ENCODE data around the gene AKR1D1. TPM values are rescaled to one million over a fixed set of nuclear protein-coding genes. Genes with fewer than 3 reads are reported as not detected.

Gene AKR1D1
- total RNA-seq, 1 experiment from 2014 or later = 2.3 TPM

- POLR2A ChIA-PET = interaction anchor here (1.0 kb wide), 1 partner anchor 35 kb away, joined by 3 read pairs; no protein-coding TSS in a partner anchor
- Mint-ChIP-seq H3K9me3 (ENCODE audit: unreplicated experiment) (peaks cover 44% of the 10 kb centered on the region), H3K4me3 (ENCODE audit: unreplicated experiment) (no peak overlapping the region), H3K27me3 (ENCODE audit: insufficient read depth, unreplicated experiment) (no peaks in the 10 kb centered on the region), H3K36me3 (ENCODE audit: insufficient read depth, unreplicated experiment) (no peaks in the 10 kb centered on the region), H3K27ac (ENCODE audit: unreplicated experiment) (peak overlapping the region; percentile 72), H3K4me1 (ENCODE audit: low read depth, unreplicated experiment) (peaks cover 41% of the 10 kb centered on the region)
- no peak overlapping the region for H3K4me3 ChIP-seq (ENCODE audit: low read depth, low read length)
- peaks cover 41% of the 10 kb centered on the region for H3K4me1 ChIP-seq
- TF ChIP-seq CTCF (IDR thresholded peaks at IDR 0.05; ENCODE audit: insufficient read depth in 1 of 2, low read depth in 1 of 2, low read length in 1 of 2, severe bottlenecking in 1 of 2, unreplicated experiment in 1 of 2) = no peak
- peak in 1 of 2 experiments; percentile 42 for DNase-seq
- H3K36me3 ChIP-seq (ENCODE audit: control insufficient read depth, insufficient read depth, low read length) = no peaks in the 10 kb centered on the region; the same call in 1 of the 2 replicates
- BruUV-seq (replicated peaks) = no TSS peak
- CTCF ChIA-PET = interaction anchor here (0.7 kb wide), 1 partner anchor 12 kb away, joined by 4 read pairs; no protein-coding TSS in a partner anchor
- no peaks in the 10 kb centered on the region for H3K27me3 ChIP-seq (replicated peaks; ENCODE audit: control insufficient read depth, insufficient read depth, low read length)
- H3K9me3 ChIP-seq = peaks cover 17% of the 10 kb centered on the region
- intact Hi-C loops (cut with micrococcal nuclease; ENCODE audit: unreplicated experiment) = loop anchor here (1.0 kb wide), 1 partner anchor 139 kb away; no protein-coding TSS in a partner anchor
Observed at GRCh38 chr7:138029941-138030340, 46.3 kb upstream of the AKR1D1 start.

DNA sequence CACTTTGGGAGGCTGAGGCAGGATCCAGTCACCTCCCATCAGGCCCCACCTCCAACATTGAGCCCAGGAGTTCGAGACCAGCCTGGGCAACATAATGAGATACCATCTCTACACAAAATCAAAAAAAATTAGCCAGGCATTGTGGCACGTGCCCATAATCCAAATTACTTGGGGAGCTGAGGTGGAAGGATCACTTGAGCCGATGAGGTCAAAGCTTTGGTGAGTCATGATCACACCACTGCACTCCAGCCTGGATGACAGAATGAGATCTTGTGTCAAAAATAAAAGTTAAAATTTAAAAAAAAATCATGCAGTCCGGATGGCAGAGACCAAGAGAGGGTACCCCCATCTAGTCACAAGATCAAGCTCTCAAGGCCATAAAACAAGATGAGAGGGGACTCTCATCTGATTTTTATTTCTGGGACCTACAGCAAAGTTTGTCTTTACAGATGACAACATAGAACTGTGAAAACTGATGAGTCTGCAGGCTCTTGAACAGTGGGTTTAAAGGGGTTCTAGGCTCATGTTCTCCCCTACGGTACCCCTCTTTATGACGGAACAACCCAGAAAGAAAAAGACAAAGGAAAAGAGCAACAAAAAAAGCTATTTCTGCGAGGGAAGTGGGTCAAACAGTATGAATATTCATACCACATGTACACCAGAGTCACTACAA, 45.4 kb upstream of the AKR1D1 start:
- no peak for DNase-seq
- peaks cover 32% of the 10 kb centered on the region for H3K4me1 ChIP-seq
- H3K4me1 Mint-ChIP-seq (ENCODE audit: low read depth, unreplicated experiment) = peaks cover 35% of the 10 kb centered on the region
- H3K27ac Mint-ChIP-seq (ENCODE audit: unreplicated experiment) = peak overlapping the region; percentile 72
- no peak overlapping the region for H3K4me3 Mint-ChIP-seq (ENCODE audit: unreplicated experiment)
- no peak overlapping the region for H3K4me3 ChIP-seq (ENCODE audit: low read depth, low read length)
- intact Hi-C loops (cut with micrococcal nuclease; ENCODE audit: unreplicated experiment) = loop anchor here (1.0 kb wide), 1 partner anchor 138 kb away; no protein-coding TSS in a partner anchor
- ChIA-PET POLR2A (no interaction called here), CTCF (no interaction called here)
- peaks cover 44% of the 10 kb centered on the region for H3K9me3 Mint-ChIP-seq (ENCODE audit: unreplicated experiment)
- TF ChIP-seq CTCF (IDR thresholded peaks at IDR 0.05; ENCODE audit: insufficient read depth in 1 of 2, low read depth in 1 of 2, low read length in 1 of 2, severe bottlenecking in 1 of 2, unreplicated experiment in 1 of 2) = no peak
- peaks cover 24% of the 10 kb centered on the region for H3K9me3 ChIP-seq
- H3K27me3 Mint-ChIP-seq (ENCODE audit: insufficient read depth, unreplicated experiment) = no peaks in the 10 kb centered on the region
- H3K27me3 ChIP-seq (replicated peaks; ENCODE audit: control insufficient read depth, insufficient read depth, low read length) = no peaks in the 10 kb centered on the region
- no peaks in the 10 kb centered on the region for H3K36me3 Mint-ChIP-seq (ENCODE audit: insufficient read depth, unreplicated experiment)
- H3K36me3 ChIP-seq (ENCODE audit: control insufficient read depth, insufficient read depth, low read length) = no peaks in the 10 kb centered on the region; the same call in 1 of the 2 replicates
- BruUV-seq (replicated peaks) = no TSS peak

GRCh38 chr7:138032186-138032585, 44.1 kb upstream of the AKR1D1 start:
- H3K36me3 Mint-ChIP-seq (ENCODE audit: insufficient read depth, unreplicated experiment) = no peaks in the 10 kb centered on the region
- BruUV-seq (replicated peaks) = no TSS peak
- DNase-seq = no peak
- no peaks in the 10 kb centered on the region for H3K27me3 Mint-ChIP-seq (ENCODE audit: insufficient read depth, unreplicated experiment)
- peaks cover 41% of the 10 kb centered on the region for H3K9me3 Mint-ChIP-seq (ENCODE audit: unreplicated experiment)
- ChIA-PET CTCF (no interaction called here), POLR2A (no interaction called here)
- no peak overlapping the region for H3K4me3 Mint-ChIP-seq (ENCODE audit: unreplicated experiment)
- H3K4me1 ChIP-seq = peaks cover 19% of the 10 kb centered on the region
- H3K27me3 ChIP-seq (replicated peaks; ENCODE audit: control insufficient read depth, insufficient read depth, low read length) = no peaks in the 10 kb centered on the region
- no peak for TF ChIP-seq CTCF (IDR thresholded peaks at IDR 0.05; ENCODE audit: insufficient read depth in 1 of 2, low read depth in 1 of 2, low read length in 1 of 2, severe bottlenecking in 1 of 2, unreplicated experiment in 1 of 2)
- peaks cover 22% of the 10 kb centered on the region for H3K4me1 Mint-ChIP-seq (ENCODE audit: low read depth, unreplicated experiment)
- H3K27ac Mint-ChIP-seq (ENCODE audit: unreplicated experiment) = no peak overlapping the region
- H3K9me3 ChIP-seq = peaks cover 38% of the 10 kb centered on the region
- no peaks in the 10 kb centered on the region for H3K36me3 ChIP-seq (ENCODE audit: control insufficient read depth, insufficient read depth, low read length)
- no peak overlapping the region for H3K4me3 ChIP-seq (ENCODE audit: low read depth, low read length)
- intact Hi-C loops (cut with micrococcal nuclease; ENCODE audit: unreplicated experiment) = no loop called here

All from Caco-2 (cell line).